Stomach (tissue), 9 donors: ENCODE measurements around the gene DTNBP1. TPM values are rescaled to one million over a fixed set of nuclear protein-coding genes. Genes with fewer than 3 reads are reported as not detected.

ENCODE experiments used
- DNase-seq, 2 donors: peaks; one replicate each; pipeline versions ENCODE4 v3.0.0 to v3.0.0-alpha.2; 2013 to 2019
- H3K27ac ChIP-seq, 5 donors: fragments of 200-600 bp in 4 of 5; sonication (generic) in 4 of 5; one replicate each; pipeline ENCODE4 v1.5.1; 2013 to 2019; ENCODE audit warnings: mild to moderate bottlenecking in 1 of 5, moderate library complexity in 1 of 5
- H3K27me3 ChIP-seq, 3 donors: fragments of 200-600 bp; sonication (generic); one replicate each; pipeline ENCODE4 v1.5.1; 2017 to 2019; ENCODE audit warnings: mixed run types in 1 of 3
- H3K36me3 ChIP-seq, 4 donors: fragments of 200-600 bp; sonication (generic); 1 replicate in 3 of 4; 2 replicates in 1 of 4; pipeline ENCODE4 v1.5.1; 2016 to 2019
- H3K4me1 ChIP-seq, 4 donors: fragments of 200-600 bp; sonication (generic); one replicate each; pipeline ENCODE4 v1.5.1; 2016 to 2019
- H3K4me3 ChIP-seq, 4 donors: fragments of 200-600 bp; sonication (generic) in 3 of 4; one replicate each; pipeline ENCODE4 v1.5.1; 2016 to 2019; ENCODE audit warnings: mild to moderate bottlenecking in 1 of 4
- H3K9me3 ChIP-seq, 4 donors: fragments of 200-600 bp; sonication (generic); one replicate each; pipeline ENCODE4 v1.5.1; 2016 to 2019
- CTCF ChIP-seq, 7 experiments: fragments of 450-650 bp in 4 of 7; fragments of 200-600 bp in 3 of 7; sonication (generic) in 3 of 7; IDR thresholded peaks; one replicate each; pipeline ENCODE4 v1.5.1; 2016 to 2019; ENCODE audit warnings: antibody characterized with exemption in 7 of 7, control low read depth in 2 of 7, mild to moderate bottlenecking in 1 of 7
- EP300 ChIP-seq: sonication (generic); formaldehyde crosslinking; IDR thresholded peaks from one replicate; pipeline ENCODE4 v1.6.1; 2017; ENCODE audit warnings: antibody characterized with exemption
- POLR2A ChIP-seq, 4 donors: fragments of 450-650 bp; IDR thresholded peaks; one replicate each; pipeline ENCODE4 v1.6.1; 2016; ENCODE audit warnings: antibody characterized with exemption in 4 of 4, control low read depth in 2 of 4, mild to moderate bottlenecking in 1 of 4, moderate library complexity in 1 of 4
- POLR2AphosphoS5 ChIP-seq, 3 donors: sonication (generic); formaldehyde crosslinking; IDR thresholded peaks; one replicate each; pipeline ENCODE4 v1.6.1; 2016; ENCODE audit warnings: antibody characterized with exemption in 3 of 3
- WGBS, 5 donors: extraction: QIAGEN DNeasy Blood & Tissue Kit in 3 of 5; methylation state at CpG; one replicate each; pipeline versions ENCODE4 v1.1.5 to v1.1.7; 2013 to 2018; 5-methylcytosine and 5-hydroxymethylcytosine counted together
- intact Hi-C: fragments of 100-400 bp; cut with DNase I; formaldehyde crosslinking; loops from one replicate; pipeline ENCODE4 v1.15.1; 2023; ENCODE audit warnings: low total_unique reads
- polyA plus RNA-seq, 3 donors: library from polyadenylated mRNA; stranded (reverse); fragments of 200-250 nt; gene quantifications; one replicate each; pipeline ENCODE4 v1.2.3, GENCODE V29; 2013
- total RNA-seq, 5 donors: library from RNA; depleted of rRNA; stranded (reverse); fragments of >200 nt; gene quantifications; one replicate each; pipeline versions ENCODE4 v1.1.0 to v1.2.3, GENCODE V29; 2014 to 2016
- donor health status: healthy with polysubstance abuse.
- donor health status: Bipolar disorder and iron deficiency.
- donor health status: healthy.

Gene DTNBP1
- total and polyA plus RNA-seq, 8 donors: 4.1 to 68.7 (median 12.0) TPM

- TF ChIP-seq EP300: no peak
- no peak for TF ChIP-seq POLR2A (IDR thresholded peaks at IDR 0.05)
- TF ChIP-seq POLR2AphosphoS5 (IDR thresholded peaks at IDR 0.05): no peak
Observed at GRCh38 chr6:15570171-15570570, 92.7 kb downstream of the DTNBP1 start.

GRCh38 chr6:15569035-15569995 is 93.5 kb downstream of the DTNBP1 start:
- no peak overlapping the region for H3K27ac ChIP-seq
- TF ChIP-seq EP300: no peak
- TF ChIP-seq POLR2AphosphoS5 (IDR thresholded peaks at IDR 0.05): no peak
- no peak for TF ChIP-seq POLR2A (IDR thresholded peaks at IDR 0.05)
- no peak for TF ChIP-seq CTCF (IDR thresholded peaks at IDR 0.05)
- H3K4me1 ChIP-seq: no peaks in the 10 kb centered on the region
- 72 to 84% (median 82%) methylated on average over 17 of the region's 17 CpGs for WGBS, 5 donors
- H3K4me3 ChIP-seq: no peak overlapping the region
- H3K9me3 ChIP-seq: no peaks in the 10 kb centered on the region
- no peaks in the 10 kb centered on the region for H3K27me3 ChIP-seq
- intact Hi-C loops: no loop called here
- DNase-seq: no peak
- H3K36me3 ChIP-seq: no peaks in the 10 kb centered on the region

More at GRCh38 chr6:15570171-15570570, 92.7 kb downstream of the DTNBP1 start:
- intact Hi-C loops: no loop called here
- no peaks in the 10 kb centered on the region for H3K9me3 ChIP-seq
- H3K4me3 ChIP-seq: no peak overlapping the region
- H3K36me3 ChIP-seq: no peaks in the 10 kb centered on the region
- WGBS, 5 donors: 92 to 100% (median 92%) methylated on average over 2 of the region's 2 CpGs
- no peak for DNase-seq
- H3K27me3 ChIP-seq: no peaks in the 10 kb centered on the region
- H3K4me1 ChIP-seq: no peaks in the 10 kb centered on the region
- H3K27ac ChIP-seq: no peak overlapping the region

- WGBS, 5 donors: 79 to 94% (median 87%) methylated on average over 1 of the region's 1 CpG
- no peak for TF ChIP-seq EP300
- TF ChIP-seq POLR2A (IDR thresholded peaks at IDR 0.05): no peak
- no peak for TF ChIP-seq CTCF (IDR thresholded peaks at IDR 0.05)
- TF ChIP-seq POLR2AphosphoS5 (IDR thresholded peaks at IDR 0.05): no peak
- H3K4me3 ChIP-seq: no peak overlapping the region
- peaks cover 0 to 27% (median 12%) of the 10 kb centered on the region in 4 donors for H3K4me1 ChIP-seq
- no peaks in the 10 kb centered on the region for H3K27me3 ChIP-seq
- intact Hi-C loops: no loop called here
- no peaks in the 10 kb centered on the region for H3K36me3 ChIP-seq
- no peaks in the 10 kb centered on the region for H3K9me3 ChIP-seq
- DNase-seq: no peak
- no peak overlapping the region for H3K27ac ChIP-seq
Observed at GRCh38 chr6:15562977-15563376, 99.9 kb downstream of the DTNBP1 start.

- H3K4me3 ChIP-seq: no peak overlapping the region
- no peaks in the 10 kb centered on the region for H3K9me3 ChIP-seq
- H3K36me3 ChIP-seq: no peaks in the 10 kb centered on the region
- DNase-seq: peak in 1 of 2 donors; percentile 67
- intact Hi-C loops: no loop called here
- TF ChIP-seq EP300: no peak
- TF ChIP-seq POLR2AphosphoS5 (IDR thresholded peaks at IDR 0.05): no peak
- TF ChIP-seq POLR2A (IDR thresholded peaks at IDR 0.05): no peak
- no peak for TF ChIP-seq CTCF (IDR thresholded peaks at IDR 0.05)
- 86 to 93% (median 91%) methylated on average over 3 of the region's 3 CpGs for WGBS, 5 donors
- H3K27me3 ChIP-seq: no peaks in the 10 kb centered on the region
- H3K4me1 ChIP-seq: peaks cover 0 to 27% (median 12%) of the 10 kb centered on the region in 4 donors
- H3K27ac ChIP-seq: no peak overlapping the region
Observed at GRCh38 chr6:15561447-15562199, 101.2 kb downstream of the DTNBP1 start.
